ENCODE measurements around the gene MARCKSL1. TPM values are rescaled to one million over a fixed set of nuclear protein-coding genes. Genes with fewer than 3 reads are reported as not detected.

Gene MARCKSL1
- total and polyA plus RNA-seq, 2 of the 13 experiments (the other 11 are each of a cell fraction or from before 2014, with no cell fraction given) = 81.9 to 155 TPM

GRCh38 chr1:32349211-32349708, 13.2 kb upstream of the MARCKSL1 start (continued):
- TF ChIP-seq ADNP (CRISPR knock-in tag; IDR thresholded peaks at IDR 0.05) (peak; percentile 21; the same call in 1 of the 2 replicates), NR2F2 (IDR thresholded peaks at IDR 0.05; ENCODE audit: borderline replicate concordance, low read depth) (peak; percentile 34; the same call in 1 of the 2 replicates), NR2F1 (CRISPR knock-in tag; IDR thresholded peaks at IDR 0.05) (no peak), PATZ1 (CRISPR knock-in tag; IDR thresholded peaks at IDR 0.05) (0 out of 2 replicates have a peak, but pooled peaks have one; percentile 24), ZNF687 (CRISPR knock-in tag; IDR thresholded peaks at IDR 0.05) (peak; percentile 80)

Data from HepG2 (cell line).